ENCODE data around the gene FBXO46.
A peak's percentile ranks its signal among the peaks of the same experiment; 100 is the strongest.
"Not testable (repeated sequence)": the region's sequence is repeated elsewhere in the genome, so short reads cannot be mapped to it uniquely, and the experiment has no call there.

The FBXO46 gene

DNA sequence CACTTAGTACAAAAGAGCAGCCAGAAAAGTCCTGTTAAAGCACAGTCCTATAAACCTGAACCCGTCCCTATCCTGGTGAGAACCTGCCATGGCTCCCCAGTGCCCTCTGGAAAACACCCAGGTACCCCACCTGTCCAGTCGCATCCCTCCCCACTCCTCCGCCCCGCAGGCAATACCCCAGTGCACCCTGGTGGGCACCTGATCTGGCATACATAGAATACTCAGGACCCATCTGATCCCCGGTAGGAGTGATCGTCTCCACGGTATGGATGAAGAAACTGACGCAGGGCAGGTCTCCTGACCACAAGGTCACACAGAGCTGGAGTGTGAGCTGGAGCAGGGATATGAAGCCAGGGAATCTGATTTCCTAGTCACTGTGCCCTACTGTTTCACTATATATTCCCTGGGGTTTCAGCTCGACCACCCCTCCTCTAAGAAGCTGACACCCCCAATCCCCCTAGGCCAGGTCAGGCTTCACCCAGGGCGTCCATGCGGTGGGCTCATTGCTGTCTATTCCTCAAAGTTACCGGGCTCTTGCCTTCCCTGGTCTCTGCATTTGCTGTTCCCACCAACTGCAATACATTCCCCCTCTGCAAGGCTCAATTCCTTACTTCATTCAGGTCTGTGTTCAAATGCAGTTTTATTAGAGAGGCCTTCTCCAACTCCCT lies 12.6 kb downstream of the FBXO46 start:
- DNase-seq, result no peak

GRCh38 chr19:45717131-45717982 lies 13.3 kb downstream of the FBXO46 start:
- DNase-seq, result peak; percentile 95 to 100 (median 97)

DNA sequence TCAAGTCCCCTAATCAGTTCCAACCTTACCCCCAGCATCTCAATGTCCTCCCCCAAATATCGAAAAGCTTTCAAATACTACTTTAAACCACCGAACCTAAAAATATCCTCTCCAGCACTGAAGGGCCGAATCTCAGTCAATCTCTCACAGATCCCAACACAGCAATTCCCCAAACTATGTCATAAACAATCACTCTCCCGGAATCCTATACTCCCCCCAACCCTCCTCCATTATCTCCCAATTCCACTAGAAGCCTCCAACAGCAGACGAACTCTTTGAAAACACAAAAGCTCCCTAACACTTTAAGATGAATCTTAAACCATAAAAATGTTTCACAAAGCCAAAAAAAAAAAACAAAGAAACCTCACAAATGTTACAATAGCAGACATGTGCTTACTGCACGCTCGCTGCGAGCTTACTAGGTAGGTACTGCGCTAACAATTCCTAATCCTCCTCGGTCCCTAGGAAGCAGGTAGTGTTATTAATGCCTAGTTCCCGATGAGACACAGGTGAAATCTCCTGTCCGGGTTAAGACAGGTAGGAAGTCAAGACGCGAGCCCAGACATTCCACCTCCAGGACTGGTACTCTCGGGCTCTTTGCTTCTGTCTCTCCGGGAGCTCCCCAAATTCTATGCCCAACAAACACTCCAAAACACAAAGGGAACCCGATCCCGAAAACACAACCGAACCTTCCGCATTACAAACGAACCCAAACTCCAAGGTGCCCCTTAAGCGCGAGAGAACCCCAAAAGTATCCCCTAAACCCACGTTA lies 14.2 kb downstream of the FBXO46 start:
- DNase-seq, result peak in 2 of 5 donors; percentile 15 to 18

GRCh38 chr19:45715139-45715538 lies 15.6 kb downstream of the FBXO46 start:
- DNase-seq, result no peak

GRCh38 chr19:45713141-45713540 lies 17.6 kb downstream of the FBXO46 start:
- DNase-seq, result no peak

DNA sequence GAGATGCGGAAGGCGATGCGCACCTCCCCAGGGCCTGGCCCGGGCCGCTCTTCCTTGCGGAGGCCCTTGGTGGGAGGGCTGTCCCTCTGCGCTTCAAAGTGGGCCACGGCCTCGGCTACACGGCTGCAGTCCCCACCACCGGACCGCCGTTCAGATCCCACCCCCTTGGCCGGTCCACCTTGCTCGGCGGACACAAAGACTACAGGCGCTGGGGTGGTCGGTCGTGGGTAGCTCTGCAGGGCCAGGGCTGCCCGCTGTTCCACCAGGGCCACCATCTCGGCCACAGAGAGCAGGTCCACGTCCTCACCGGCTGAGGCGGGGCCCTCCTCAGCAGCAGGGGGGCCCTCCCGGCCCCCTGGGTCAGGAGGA lies 18.0 kb downstream of the FBXO46 start:
- no peak for DNase-seq

DNA sequence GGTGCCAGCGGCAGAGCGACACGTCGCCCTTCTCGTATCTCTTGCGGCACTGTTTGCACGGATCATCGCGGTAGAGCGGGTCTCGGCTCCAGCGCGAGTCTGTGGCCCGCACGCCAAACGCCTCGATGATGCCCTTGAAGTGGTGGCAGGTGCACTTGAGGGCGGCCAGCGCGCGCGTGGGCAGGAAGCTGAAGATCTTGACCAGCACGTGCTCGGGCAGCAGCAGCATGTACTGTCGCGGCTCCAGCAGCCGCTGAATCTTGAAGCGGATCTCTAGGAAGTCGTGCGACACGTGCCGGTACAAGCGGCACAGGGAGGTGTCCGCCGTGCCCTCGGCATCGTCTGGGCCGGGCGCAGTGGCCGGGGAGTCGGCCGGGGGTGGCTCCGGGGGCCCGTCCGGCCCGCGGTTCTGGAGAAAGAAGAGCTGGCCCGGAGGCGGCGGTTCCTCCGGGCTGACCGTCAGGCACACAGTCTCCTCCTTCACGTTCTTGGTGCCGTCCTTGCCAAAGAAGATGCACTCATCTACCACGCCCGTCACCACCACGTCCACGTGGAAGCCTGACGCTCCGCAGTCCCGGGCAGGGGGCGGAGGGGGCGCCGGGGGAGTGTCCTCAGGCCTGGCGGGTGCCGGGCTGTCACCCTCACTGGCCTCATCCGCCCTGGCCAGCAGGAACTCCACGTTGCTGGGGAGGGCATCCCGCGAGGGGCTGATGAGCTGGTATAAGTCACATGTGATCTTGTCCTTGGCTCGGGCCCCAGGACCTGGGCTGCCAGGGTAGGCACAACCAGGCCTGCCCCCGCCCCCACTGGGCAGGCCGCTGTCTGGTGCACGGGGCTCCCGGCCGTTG lies 18.6 kb downstream of the FBXO46 start:
- DNase-seq, result no peak

DNA sequence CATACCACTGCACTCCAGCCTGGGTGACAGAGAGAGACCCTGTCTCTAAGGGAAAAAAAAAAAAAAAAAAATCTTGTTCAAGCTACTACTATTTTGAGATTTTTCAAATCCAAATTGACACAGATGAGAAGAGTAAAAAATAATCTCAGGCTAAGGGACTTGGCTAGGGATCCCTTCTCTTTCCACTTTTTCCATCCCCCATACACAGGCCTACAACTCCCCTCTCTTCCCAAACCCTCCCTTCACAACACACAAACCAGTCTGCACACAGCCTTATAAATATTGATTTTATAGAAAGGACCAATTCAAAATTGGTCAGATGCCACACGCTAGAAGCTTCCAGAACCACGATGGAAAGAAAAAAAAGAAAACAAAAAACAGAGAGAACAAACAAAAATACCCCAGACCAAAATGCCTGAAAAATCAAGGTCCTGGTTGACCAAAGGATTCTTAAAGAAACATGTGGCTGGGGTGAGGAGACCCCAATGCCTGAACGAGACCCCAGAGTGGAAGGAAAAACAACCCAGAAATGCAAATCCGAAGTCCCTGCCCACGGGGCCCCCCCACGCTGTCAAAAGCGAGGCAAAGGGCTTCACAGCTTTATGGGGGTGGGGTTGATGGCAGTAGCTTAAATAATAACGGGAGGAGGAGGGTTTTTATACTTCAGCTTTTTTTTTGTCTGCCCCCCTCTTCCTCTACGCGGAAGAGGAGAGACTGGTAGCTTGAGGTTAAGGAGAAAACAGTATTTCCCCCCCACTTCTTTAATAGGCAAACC lies 20.2 kb downstream of the FBXO46 start:
- DNase-seq, result no peak

DNA sequence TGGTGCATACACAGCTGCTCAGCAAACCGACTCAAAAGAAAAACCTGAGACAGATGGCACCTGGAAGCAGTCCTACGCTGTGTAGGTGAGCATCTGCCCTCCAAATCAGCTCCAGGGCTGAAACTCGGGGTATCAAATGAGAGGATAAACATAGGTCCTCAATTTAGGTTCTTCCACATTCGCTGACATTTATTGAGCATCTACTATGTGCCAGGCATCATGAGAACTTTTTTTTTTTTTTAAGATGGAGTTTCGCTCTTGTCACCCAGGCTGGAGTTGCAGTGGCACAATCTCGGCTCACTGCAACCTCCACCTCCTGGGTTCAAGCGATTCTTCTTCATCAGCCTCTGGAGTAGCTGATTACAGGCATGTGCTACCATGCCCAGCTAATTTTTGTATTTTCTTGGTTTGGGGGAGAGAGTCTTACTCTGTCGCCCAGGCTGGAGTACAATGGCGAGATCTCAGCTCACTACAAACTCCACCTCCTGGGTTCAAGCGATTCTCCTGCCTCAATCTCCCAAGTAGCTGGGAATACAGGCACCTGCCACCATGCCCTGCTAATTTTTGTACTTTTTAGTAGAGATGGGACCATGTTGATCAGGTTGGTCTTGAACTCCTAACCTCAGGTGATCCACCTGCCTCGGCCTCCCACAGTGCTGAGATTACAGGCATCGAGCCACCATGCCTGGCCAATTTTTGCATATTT lies 24.8 kb downstream of the FBXO46 start:
- no peak for DNase-seq

DNA sequence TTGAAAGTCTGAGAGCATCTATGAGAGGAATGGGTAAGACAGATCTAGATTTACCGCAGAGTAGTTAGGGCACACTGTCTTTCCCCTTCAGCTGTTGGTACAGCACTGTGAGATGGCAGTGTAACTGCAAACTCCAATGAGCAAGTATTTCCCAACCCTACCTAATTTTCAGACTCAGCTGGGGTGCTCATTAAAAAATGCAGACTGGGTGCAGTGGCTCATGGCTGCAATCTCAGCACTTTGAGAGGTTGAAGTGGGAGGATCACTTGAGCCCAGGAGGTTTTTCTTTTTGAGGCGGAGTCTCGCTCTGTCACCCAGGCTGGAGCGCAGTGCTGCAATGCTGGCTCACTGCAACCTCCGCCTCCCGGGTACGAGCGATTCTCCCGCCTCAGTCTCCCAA lies 25.6 kb downstream of the FBXO46 start:
- DNase-seq, result no peak

DNA sequence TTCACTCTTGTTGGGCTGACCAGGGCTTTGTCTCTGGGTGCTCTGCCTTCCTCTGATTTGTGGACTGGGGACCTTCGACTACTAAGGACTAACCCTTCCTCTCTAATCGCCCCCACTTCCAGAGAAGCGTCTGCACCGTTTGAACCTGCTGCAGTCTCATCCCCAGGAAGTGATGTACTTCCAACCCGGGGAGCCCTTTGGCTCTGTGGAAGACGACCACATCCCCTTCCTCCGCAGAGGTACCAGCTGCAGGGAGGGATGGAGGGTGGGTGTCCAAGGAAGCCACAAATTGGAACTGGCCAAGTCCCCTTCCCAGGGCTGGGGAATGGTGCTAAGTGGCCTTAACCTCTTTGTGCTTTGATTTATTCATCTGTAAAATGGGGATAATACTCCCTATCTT lies 29.0 kb downstream of the FBXO46 start:
- no peak for DNase-seq

GRCh38 chr19:45693106-45693788 lies 37.4 kb downstream of the FBXO46 start:
- DNase-seq, result peak; percentile 39 to 70 (median 58)

DNA sequence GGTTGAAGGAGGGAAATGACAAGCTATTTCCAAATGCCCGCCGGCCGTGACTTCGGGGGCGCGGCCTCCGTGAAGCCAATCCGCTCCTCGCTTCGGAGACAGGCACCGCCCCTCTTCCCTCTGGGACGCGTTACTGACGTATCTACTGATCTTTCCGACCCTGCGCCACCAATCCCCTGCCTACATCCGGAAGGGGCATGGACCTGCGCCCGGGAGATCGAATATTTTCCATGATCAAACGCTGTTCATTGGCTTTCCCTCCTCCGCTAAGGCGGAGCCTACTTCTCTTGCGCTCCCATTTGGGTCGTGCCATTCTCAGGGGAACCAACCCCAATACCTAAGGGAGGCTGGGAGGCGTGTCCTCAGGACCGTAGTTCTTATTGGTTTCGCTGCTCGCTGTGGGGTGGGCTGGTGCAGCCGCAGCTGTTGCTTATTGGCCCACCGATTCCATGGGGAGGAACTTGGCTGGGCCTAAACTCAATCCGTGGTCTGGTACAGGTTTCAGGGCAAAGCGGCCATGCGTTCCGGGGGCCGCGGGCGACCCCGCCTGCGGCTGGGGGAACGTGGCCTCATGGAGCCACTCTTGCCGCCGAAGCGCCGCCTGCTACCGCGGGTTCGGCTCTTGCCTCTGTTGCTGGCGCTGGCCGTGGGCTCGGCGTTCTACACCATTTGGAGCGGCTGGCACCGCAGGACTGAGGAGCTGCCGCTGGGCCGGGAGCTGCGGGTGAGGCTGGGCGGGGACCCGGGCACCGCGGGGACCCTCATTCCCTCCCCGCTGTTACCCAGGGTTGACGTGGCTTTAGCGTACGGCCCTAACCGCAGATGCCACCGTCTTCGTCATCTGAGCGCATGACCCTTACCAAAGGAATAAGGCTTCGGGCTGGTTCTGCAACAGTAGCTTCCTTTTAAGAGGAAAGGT lies 38.2 kb downstream of the FBXO46 start, which contains the start of gene QPCTL:
TSS of gene QPCTL (plus strand) at position 480 of the 919 bp plus-strand sequence. CDS start at position 518, 38 bp downstream.
- peak; percentile 93 to 100 (median 97) for DNase-seq

- DNase-seq, result peak; percentile 80 to 94 (median 88)
These were observed 39.0 kb downstream of the FBXO46 start, which contains the start of gene SNRPD2 for GRCh38 chr19:45691516-45692186. TSS of gene SNRPD2 (minus strand) at chr19:45691953. CDS start at chr19:45691888, 65 bp downstream.

DNA sequence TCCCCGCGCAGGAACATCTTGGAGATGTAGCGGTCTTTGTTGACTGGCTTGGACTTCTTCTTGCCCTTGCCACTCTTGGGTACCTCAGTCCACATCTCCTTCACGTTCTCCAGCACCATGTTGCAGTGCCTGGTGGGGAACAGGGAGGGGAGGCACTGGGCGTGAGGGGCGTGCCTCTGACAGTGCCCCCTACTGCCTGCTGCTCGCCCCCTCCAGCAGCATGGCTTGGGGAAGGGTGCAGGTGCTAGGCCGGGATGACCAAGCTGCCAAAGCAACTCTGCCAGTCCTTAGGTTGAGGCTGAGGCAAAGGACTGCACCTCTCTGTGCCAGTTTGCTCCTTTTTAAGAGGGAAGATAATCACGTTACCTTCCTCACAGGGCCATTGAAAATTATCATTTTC lies 43.1 kb downstream of the FBXO46 start:
- DNase-seq, result no peak

DNA sequence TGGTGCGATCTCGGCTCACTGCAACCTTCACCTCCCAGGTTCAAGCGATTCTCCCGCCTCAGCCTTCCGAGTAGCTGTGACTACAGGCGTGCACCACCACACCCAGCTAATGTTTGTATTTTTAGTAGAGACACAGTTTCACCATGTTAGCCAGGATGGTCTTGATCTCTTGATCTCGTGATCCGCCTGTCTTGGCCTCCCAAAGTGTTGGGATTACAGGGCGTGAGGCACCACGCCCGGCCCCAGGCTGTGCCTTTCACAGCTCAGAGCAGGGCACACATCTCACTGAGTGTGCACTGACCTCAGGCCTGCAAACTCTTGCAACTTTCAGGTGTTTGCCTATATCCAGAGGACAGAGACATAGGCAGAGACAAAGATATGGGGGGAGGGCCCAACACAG lies 45.7 kb downstream of the FBXO46 start:
- DNase-seq, result not testable (repeated sequence)

DNA sequence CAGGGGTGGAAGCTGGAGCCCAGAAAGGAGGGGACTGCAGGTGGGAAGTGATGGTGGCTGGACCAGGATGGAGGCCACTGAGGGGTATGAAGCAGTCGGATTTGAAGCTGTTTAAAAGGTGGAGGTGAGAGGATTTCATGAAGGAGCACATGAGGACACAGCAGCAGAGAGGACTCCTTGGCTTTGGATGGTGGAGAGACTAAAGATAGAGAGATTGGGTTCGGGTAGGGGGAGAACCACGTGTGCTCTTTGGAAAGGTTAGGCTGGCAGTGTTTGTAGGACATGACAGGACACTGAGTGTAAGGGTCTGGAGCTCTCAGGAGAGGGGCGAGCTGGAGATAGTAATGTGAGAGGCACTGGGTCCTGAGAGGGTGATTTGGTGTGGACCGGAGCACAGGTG lies 47.8 kb downstream of the FBXO46 start:
- DNase-seq, result no peak

DNA sequence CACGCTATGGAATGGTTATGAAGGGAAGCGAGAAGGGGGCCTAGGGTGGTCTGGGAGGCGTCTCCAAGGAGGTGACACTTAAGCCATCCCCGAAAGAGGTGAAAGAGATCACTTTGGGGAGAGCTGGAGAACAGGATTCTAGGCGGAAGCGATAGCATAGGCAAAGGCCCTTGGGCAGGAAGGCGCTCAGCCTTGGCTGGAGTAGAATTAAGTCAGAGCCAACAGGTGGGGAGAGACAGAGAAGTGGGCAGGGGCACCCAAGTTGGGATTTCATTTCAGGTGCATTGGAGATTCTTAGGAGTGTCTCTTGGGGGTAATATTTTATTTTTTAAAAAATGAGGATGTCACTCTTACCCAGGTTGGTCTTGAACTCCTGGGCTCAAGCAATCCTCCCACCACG lies 48.6 kb downstream of the FBXO46 start:
- no peak for DNase-seq

All from T-helper 1 cell (primary cell).